HG03571 (cell line): ENCODE measurements around the gene CIDEA.

Experiments used
- ATAC-seq: cut with Tn5 transposase; IDR thresholded peaks from one replicate; pipeline ENCODE4 v1.9.1; 2021; ENCODE audit not compliant: unreplicated experiment

CIDEA gene

DNA sequence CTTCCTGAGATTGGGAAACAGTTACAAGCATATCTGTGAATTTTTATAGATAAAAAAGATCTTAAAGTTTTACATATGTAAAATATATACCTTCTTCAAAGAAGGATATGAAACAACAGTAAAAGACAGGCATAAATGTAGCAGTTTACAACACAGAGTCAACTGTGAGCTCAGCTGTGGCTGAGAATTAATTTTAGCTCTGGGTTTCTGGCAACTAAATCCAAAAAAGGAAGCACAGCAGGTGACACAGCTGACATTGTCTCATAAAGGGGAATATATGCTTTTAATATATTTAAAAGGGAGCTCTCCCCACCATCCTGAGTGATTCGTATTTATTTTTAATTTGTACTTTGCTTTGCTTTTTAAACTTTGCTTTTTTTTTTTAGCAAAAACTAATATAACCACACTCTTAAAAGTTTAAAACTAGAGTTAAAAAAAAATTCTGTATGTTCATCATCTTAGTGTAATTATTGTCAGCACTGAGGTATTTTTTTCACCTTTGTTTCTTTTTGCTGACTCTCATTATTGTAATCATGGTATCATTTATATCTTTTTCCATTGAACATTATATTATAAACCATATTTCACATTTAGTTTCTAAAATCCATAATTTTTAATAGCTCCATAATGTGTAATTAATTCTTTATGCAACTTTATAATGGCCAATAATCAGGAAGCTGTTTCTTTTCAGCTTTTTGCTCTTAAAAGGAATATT, 60.6 kb downstream of the CIDEA start:
- ATAC-seq: no peak

- no peak for ATAC-seq
Observed at GRCh38 chr18:12315490-12315889, 61.3 kb downstream of the CIDEA start.

GRCh38 chr18:12315911-12316310, 61.8 kb downstream of the CIDEA start:
- no peak for ATAC-seq

DNA sequence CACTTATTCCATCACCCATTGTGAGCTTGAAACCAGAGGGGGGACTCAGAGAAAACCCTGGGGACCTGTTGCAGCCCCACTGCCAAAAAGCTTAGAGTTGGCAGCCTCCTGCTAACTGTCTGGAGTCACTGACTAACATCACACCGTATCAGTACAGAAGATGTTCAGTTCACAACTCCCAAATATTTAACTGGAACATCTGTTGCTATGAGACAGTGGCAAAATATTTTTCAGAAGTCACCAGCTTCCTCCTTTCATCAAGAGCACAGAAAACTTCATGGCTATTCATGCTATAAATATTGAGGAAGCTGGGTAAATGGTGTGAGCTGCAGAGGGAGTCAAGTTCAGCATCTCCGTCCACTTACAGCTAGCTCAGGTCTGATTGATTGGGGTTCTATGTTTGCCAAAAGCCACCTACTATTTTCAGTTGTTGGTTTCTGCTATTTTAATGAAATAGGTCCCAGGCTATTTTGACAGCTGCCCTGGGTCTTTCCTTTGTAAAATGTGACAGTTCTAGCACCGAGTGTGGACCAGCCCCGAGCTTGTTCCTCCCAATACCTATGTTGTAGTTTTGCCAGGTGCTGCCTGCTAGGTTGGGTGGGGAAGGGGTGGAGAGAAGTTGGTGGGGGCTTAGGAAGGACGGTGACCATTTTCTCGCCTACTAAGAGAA, 63.6 kb downstream of the CIDEA start:
- no peak for ATAC-seq

GRCh38 chr18:12318334-12318697, 64.2 kb downstream of the CIDEA start:
- ATAC-seq: no peak

GRCh38 chr18:12318857-12319256, 64.7 kb downstream of the CIDEA start:
- ATAC-seq: no peak

- peak; percentile 79 for ATAC-seq
Observed at GRCh38 chr18:12321333-12321732, 67.2 kb downstream of the CIDEA start.

DNA sequence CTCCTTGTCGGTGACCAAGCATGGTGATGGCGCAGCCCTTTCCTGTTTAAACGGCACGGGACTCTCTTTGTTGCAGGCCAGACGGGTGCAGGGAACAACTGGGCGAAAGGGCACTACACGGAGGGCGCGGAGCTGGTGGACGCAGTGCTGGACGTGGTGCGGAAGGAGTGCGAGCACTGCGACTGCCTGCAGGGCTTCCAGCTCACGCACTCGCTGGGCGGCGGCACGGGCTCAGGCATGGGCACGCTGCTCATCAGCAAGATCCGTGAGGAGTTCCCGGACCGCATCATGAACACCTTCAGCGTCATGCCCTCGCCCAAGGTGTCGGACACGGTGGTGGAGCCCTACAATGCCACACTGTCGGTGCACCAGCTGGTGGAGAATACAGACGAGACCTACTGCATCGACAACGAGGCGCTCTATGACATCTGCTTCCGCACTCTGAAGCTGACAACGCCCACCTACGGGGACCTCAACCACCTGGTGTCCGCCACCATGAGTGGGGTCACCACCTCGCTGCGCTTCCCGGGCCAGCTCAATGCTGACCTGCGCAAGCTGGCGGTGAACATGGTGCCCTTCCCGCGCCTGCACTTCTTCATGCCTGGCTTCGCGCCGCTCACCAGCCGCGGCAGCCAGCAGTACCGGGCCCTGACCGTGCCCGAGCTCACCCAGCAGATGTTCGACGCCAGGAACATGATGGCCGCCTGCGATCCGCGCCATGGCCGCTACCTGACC, 71.0 kb downstream of the CIDEA start:
- no peak for ATAC-seq

- ATAC-seq: no peak
Observed at GRCh38 chr18:12325726-12326245, 71.6 kb downstream of the CIDEA start.

- no peak for ATAC-seq
Observed at GRCh38 chr18:12326711-12327460, 72.7 kb downstream of the CIDEA start.
